ENCODE data around the gene SUCLG2.
A peak's percentile ranks its signal among the peaks of the same experiment; 100 is the strongest.

The SUCLG2 gene

DNA sequence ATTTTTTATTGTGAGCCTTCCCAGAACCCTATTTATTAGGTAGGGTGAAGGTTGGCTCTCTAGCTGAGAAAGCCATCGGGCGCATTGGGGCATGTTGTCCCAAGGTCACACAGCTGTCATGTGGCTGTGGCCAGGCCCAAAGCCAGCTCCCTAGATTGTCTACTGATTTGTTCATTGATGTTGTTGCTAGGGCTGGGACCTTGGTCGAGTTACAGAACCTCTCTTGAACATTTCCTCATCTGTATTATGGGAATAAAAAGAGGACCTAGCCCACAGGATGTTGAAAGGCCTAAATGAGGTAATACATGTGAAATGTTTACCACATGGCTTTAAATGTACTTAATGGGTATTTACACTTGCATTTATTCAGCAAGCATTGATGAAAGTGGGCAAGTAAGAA, 252.5 kb downstream of the SUCLG2 start:
- no peak for TF ChIP-seq ZFX (IDR thresholded peaks at IDR 0.05)
- no peak overlapping the region for H3K27ac ChIP-seq

GRCh38 chr3:67400476-67400875, 253.9 kb downstream of the SUCLG2 start:
- TF ChIP-seq ZFX (IDR thresholded peaks at IDR 0.05) (no peak), CTCF (conservative IDR thresholded peaks at IDR 0.05) (no peak)
- no peak overlapping the region for H3K27ac ChIP-seq

- no peak overlapping the region for H3K27ac ChIP-seq
- TF ChIP-seq CTCF (conservative IDR thresholded peaks at IDR 0.05) (no peak), ZFX (IDR thresholded peaks at IDR 0.05) (no peak)
Observed at GRCh38 chr3:67389176-67389575, 265.2 kb downstream of the SUCLG2 start.

- TF ChIP-seq CTCF (conservative IDR thresholded peaks at IDR 0.05): no peak
- no peak for TF ChIP-seq ZFX (IDR thresholded peaks at IDR 0.05)
- H3K27ac ChIP-seq: no peak overlapping the region
Observed at GRCh38 chr3:67388738-67389137, 265.7 kb downstream of the SUCLG2 start.

DNA sequence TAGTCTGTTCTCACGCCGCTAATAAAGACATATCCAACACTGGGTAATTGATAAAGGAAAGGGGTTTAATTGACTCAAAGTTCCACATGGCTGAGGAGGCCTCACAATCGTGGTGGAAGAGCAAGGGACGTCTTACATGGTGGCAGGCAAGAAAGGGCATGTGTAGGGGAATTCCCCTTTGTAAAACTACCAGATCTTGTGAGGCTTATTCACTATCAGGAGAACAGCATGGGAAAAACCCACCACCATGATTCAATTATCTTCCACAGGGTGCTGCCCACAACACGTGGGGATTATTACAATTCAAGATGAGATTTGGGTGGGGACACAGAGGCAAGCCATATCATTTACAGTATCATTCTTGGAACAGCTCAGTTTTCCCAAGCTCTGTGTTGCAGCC, 268.0 kb downstream of the SUCLG2 start:
- TF ChIP-seq ZFX (IDR thresholded peaks at IDR 0.05): no peak
- no peak for TF ChIP-seq CTCF (conservative IDR thresholded peaks at IDR 0.05)
- no peak overlapping the region for H3K27ac ChIP-seq

- TF ChIP-seq CTCF (conservative IDR thresholded peaks at IDR 0.05): peak; percentile 75
- TF ChIP-seq ZFX (IDR thresholded peaks at IDR 0.05): no peak
- no peak overlapping the region for H3K27ac ChIP-seq
Observed at GRCh38 chr3:67384760-67385397, 269.5 kb downstream of the SUCLG2 start.

- H3K27ac ChIP-seq: no peak overlapping the region
- TF ChIP-seq ZFX (IDR thresholded peaks at IDR 0.05): no peak
- no peak for TF ChIP-seq CTCF (conservative IDR thresholded peaks at IDR 0.05)
Observed at GRCh38 chr3:67384016-67384415, 270.4 kb downstream of the SUCLG2 start.

- TF ChIP-seq ZFX (IDR thresholded peaks at IDR 0.05) (no peak), CTCF (conservative IDR thresholded peaks at IDR 0.05) (no peak)
- H3K27ac ChIP-seq: no peak overlapping the region
Observed at GRCh38 chr3:67383379-67383778, 271.0 kb downstream of the SUCLG2 start.

All from C4-2B (cell line).